ENCODE data around the gene P2RY2.

DNA sequence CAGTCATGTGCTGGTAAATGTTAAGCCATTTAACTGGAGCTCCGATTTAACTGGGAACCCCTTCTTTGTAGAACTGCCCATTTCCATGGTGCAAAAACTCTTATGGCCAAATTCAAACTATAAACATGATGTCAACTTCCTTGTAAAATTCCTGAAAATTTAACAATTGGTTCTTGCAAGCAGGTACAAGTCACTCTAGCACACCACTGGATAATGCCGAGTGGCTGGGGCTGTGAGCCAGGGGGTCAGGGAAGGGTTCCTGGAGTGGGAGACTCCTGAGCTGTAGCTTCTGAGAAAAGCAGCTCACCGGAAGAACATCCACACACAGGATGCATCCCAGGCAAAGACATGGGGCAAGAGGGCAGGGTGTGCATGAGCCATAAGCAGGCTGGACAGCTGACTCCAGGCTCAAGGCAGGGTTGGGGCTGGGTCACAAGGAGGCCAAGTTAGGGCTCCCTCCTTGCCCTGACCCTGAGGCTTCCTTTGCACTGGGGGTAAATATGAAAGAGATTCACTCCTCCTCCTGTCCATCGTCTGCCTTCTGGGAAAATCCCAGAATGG lies 18.2 kb downstream of the P2RY2 start:
- TF ChIP-seq, protein P1, sequence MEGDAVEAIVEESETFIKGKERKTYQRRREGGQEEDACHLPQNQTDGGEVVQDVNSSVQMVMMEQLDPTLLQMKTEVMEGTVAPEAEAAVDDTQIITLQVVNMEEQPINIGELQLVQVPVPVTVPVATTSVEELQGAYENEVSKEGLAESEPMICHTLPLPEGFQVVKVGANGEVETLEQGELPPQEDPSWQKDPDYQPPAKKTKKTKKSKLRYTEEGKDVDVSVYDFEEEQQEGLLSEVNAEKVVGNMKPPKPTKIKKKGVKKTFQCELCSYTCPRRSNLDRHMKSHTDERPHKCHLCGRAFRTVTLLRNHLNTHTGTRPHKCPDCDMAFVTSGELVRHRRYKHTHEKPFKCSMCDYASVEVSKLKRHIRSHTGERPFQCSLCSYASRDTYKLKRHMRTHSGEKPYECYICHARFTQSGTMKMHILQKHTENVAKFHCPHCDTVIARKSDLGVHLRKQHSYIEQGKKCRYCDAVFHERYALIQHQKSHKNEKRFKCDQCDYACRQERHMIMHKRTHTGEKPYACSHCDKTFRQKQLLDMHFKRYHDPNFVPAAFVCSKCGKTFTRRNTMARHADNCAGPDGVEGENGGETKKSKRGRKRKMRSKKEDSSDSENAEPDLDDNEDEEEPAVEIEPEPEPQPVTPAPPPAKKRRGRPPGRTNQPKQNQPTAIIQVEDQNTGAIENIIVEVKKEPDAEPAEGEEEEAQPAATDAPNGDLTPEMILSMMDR (conservative IDR thresholded peaks at IDR 0.05 in 1 of 2, IDR thresholded peaks at IDR 0.05 in 1 of 2; ENCODE audit: low read depth in 1 of 2, low read length in 2 of 2): no peak
- no peak for TF ChIP-seq EZH2 (IDR thresholded peaks at IDR 0.05; ENCODE audit: low read length, missing control alignments)
